Effector CD4-positive, alpha-beta T cell (primary cell): ENCODE results near the gene RPS27A.
"Not testable (repeated sequence)": the region's sequence is repeated elsewhere in the genome, so short reads cannot be mapped to it uniquely, and the experiment has no call there.

ENCODE experiments used
- DNase-seq: peaks from one replicate; pipeline ENCODE4 v3.0.0-alpha.2; 2020

Gene RPS27A

GRCh38 chr2:55239656-55240222 lies 7.3 kb downstream of the RPS27A start:
- no peak for DNase-seq

DNA sequence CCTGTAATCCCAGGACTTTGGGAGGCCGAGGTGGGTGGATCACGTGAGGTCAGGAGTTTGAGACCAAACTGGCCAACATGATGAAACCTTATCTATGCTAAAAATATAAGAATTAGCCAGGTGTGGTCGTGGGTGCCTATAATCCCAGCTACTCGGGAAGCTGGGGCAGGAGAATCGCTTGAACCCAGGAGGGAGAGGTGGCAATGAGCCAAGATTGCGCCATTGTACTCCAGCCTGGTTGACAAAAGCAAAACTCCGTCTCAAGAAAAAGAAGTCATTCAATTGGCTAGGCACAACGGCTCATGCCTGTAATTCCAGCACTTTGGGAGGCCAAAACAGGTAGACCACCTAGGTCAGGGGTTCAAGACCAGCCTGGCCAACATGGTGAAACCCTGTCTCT lies 9.1 kb downstream of the RPS27A start:
- not testable (repeated sequence) for DNase-seq

DNA sequence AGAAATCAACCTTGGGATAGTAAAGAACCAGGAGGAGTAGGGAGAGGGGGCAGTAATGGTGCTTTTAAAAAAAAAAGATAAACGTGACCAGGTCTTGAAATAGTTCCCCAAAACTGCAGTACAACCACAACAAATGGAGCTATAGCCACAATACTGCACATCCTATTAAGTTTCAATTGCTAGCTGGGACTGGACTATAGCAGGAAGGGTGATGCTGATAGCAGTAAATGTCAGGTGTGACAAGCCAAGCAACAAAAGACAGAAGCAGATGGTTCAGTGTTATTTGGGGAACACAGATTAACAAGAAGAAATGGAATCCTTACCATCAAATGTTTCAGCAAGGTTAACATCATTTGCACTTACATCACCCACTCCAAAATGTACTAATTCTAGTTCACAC lies 10.1 kb downstream of the RPS27A start:
- DNase-seq = no peak

DNA sequence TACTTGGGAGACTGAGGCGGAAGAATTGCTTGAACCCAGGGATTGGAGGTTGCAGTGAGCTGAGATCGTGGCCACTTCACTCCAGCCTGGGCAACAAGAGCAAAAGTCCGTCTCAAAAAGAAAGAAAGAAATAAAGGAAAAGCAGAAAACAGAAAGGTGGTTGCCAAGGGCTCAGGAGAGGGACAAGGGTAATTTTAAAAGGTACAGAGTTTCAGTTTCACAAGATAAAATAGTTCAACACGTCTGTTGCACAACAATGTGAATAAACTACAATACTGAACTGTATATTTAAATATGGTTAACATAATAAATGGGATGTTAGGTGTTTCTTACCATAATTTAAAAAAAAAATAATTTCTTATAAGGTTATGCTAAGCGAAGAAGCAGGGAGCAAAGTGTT lies 12.9 kb downstream of the RPS27A start:
- no peak for DNase-seq

DNA sequence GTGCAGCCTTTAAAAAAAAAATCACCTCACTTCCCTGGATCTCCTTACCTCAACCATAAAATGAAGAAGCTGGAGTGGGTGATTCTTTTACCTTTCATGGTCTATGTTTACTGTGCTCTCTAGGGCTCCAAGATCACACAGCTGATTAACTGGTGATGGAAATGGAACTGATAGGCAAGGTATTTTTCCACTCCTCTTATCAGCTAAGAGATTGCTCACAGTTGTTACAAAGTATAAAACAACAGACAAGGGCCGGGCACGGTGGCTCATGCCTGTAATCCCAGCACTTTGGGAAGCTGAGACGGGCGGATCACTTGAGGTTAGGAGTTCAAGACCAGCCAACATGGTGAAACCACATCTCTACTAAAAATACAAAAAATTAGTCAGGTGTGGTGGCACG lies 14.5 kb downstream of the RPS27A start:
- no peak for DNase-seq

DNA sequence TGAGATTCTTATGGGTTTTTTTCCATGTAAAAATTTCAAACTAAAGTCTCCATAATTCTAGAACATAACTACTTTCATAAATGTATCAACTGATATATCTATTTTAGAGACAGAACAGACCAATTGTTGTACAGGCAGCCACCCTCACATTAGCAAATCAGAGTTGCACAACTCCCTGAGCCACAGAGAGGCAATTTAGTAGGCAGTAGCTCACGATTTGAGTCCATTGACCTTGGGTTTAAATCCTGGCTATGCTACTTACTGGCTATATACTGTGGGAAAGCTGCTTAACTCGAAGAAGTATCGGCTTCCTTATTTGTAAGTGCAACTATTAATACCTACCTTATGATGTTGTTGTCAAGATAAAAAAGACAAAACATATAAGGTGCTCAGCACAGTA lies 20.3 kb downstream of the RPS27A start:
- DNase-seq = no peak

- not testable (repeated sequence) for DNase-seq
These were observed 27.1 kb downstream of the RPS27A start for GRCh38 chr2:55259586-55259985.

DNA sequence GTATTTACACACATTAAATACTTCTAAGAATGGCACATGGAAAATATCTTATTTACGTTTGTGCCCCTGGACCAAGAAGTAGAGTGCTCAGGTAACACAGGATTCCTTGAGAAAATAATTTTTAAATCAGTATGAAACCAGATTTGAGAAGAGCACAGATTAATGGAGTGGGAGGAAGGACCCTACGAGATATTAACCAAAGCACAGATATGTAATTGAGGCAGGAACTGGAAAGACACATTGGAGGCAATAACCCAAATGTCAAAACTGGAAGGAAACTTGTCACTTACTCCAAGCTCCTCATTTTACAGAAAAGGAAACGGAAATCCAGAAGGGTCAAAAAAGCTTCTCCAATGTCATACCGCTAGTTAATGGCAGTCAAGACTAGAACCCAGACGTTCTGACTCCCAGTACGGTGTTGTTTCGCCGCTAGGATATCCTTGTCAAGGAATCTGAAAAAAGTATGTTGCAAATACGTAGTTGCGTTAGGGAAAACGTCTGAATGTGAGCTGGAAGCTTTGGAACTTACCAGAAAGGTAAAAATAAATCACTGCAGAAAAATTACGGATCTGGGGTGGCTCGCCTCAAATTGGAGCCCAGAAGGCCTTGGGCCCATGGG lies 35.9 kb downstream of the RPS27A start:
- no peak for DNase-seq

- DNase-seq = peak; percentile 77
These were observed 36.6 kb downstream of the RPS27A start, which contains the start of gene MTIF2 for GRCh38 chr2:55268907-55269644. MTIF2 (minus strand) TSS chr2:55269231; CDS start chr2:55263858, 5,373 bp downstream.

DNA sequence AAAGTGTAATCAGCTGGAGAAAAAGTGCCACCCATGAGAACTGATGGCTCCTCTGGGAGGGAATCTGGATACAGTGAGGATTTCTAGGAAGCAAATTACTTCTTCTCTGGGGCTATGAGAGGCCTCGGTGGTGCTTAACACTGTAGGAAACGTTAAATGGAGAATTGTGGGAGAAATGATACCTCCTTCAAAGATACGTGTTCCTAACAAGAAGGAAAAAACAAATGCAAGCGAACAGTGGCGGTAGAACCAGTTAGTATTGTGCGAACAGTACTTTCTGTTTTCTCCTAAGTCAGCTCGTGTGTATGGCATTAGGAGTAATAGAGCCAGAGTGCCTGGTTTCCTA lies 37.1 kb downstream of the RPS27A start:
- no peak for DNase-seq

DNA sequence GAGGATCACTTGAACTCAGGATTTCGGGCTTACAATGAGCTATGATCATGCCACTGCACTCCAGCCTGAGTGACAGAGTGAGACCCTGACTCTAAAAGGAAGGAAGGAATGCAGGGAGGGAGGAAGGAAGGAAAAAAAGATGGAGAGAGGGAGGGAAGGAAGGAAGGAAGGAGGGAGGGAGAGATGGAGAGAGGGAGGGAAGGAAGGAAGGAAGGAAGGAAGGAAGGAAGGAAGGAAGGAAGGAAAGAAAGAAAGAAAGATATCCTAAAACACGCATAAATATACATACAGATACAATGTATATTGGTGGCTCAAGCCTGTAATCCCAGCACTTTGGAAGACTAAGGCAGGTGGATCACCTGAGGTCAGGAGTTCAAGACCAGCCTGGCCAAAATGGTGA lies 41.9 kb downstream of the RPS27A start:
- not testable (repeated sequence) for DNase-seq

DNA sequence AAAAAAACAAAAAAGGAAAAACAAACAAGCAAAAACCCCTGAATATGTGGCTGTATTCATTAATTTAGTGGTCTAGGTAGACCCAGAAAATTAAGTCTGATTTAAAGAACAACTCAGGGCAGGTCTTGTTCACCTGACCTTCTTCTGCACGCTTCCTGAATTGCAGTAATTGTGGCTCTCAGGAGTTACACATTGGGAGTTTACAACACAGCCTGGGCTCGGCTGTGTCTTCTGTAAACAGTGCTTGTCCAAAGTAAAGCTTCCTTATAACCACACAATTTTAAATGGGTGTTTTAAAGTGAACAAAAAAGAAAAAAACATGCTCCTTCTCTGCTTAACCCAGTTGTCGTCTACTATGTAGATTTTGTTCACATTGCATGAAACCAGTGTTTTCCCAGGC lies 44.8 kb downstream of the RPS27A start:
- no peak for DNase-seq

DNA sequence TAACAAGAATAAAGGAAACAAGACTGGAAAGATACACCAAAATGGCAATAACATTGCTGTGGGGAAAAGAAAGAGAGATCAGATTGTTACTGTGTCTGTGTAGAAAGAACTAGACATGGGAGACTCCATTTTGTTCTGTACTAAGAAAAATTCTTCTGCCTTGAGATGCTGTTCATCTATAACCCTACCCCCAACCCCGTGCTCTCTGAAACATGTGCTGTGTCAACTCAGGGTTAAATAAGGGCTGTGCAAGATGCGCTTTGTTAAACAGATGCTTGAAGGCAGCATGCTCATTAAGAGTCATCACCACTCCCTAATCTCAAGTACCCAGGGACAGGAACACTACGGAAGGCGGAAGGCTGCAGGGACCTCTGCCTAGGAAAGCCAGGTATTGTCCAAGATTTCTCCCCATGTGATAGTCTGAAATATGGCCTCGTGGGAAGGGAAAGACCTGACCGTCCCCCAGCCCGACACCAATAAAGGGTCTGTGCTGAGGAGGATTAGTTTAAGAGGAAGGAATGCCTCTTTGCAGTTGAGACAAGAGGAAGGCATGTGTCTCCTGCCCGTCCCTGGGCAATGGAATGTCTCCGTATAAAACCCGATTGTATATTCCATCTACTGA lies 46.8 kb downstream of the RPS27A start:
- DNase-seq = not testable (repeated sequence)

DNA sequence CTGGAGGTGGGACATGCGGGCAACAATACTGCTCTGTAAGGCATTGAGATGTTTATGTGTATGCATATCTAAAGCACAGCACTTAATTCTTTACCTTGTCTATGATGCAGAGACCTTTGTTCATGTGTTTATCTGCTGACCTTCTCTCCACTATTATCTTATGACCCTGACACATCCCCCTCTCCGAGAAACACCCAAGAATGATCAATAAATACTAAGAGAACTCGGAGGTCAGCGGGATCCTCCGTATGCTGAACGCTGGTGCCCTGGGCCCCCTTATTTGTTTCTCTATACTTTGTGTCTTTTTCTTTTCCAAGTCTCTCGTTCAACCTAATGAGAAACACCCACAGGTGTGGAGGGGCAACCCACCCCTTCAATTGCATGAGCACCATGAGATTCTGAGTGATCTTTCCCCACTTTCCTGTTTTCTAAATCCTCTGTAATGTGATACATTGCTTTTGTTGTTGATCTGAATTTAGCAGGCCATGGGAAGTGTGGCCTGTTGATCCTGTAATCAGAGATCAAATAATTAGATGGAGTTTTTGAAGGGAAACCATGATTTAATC lies 47.5 kb downstream of the RPS27A start:
- DNase-seq = not testable (repeated sequence)

DNA sequence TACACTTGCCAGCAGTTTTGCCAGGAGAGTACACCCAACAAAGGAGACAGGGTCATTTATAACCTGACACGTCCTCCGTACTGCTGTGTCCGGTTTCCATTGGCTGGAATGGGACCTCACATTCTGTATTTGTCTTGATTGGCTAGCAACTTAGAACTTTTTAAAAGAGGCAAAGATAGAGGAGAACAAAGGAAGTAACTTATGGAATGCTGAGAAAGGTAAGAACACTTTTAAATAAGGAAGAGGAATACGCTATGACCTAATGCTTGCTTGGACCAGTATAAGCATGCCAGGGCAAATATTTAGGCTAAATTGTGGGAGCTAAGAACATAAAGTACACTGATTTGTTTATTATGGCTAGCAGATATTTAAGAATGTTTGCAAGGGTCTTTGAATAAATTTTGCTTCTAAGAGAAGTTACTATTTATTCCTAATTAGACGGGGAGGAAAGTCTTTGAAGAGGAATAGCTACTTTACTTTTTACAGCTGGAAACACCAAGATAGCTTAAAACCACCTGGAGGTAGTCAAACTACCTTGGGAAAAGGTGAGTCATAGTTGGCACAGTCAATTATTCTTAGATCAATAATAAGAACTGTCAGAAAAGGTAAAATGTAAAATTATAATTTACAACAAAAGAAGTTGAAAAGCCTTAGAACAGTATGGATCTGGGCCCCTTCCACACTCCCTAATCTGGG lies 48.5 kb downstream of the RPS27A start:
- DNase-seq = not testable (repeated sequence)

DNA sequence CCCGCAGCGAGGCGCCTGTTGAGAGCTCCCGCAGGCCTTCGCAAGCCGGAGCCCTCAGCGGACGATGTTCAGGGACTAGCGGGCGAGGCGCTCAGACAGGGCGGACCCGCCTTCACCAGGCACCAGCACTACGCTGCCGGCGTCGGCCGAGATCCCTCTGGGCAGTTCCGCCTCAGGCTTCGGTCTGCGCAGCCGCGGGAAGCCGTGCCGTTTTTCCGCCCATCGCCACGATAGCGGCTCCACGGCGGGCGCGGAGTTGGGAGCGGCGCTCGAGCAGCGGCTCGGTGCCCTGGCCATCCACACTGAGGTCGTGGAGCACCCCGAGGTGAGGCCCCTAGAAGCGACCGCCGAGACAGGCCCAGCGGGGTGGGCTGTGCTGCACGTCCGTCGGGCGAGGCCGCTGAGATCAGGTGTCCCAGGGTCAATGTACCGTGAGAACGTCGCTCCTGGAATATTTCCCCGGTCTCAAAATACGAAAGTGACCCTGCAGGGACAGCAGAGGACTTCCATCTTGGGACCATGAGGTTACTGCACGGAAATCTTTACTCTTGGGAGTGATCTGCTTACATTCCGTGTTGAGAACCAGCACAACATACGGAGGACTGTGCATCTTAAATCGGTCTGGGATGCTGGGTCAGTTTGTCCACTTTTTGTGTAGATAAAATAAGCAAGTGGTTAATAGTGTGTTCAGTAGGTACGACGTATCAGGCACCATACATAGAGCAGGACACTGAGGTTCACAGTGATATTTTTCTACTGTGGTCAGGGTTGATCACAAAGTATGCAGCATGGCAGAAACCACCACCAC lies 49.8 kb downstream of the RPS27A start:
- DNase-seq = peak; percentile 80

GRCh38 chr2:55283083-55283482 lies 50.6 kb downstream of the RPS27A start:
- no peak for DNase-seq
